ENCODE data around the gene FRYL. TPM values are rescaled to one million over a fixed set of nuclear protein-coding genes. Genes with fewer than 3 reads are reported as not detected.

The FRYL gene
- total and polyA plus RNA-seq, 2 of the 13 experiments (the other 11 are each of a cell fraction or from before 2014, with no cell fraction given): 9.7 to 19.6 TPM

GRCh38 chr4:48470137-48470536, 309.9 kb downstream of the FRYL start:
- FAIRE-seq: no peak
- CTCF ChIA-PET (ENCODE audit: low intra/inter-chr PET ratio, low total read pairs): no interaction called here
- in situ Hi-C loops (cut with HindIII; ENCODE audit: extremely low pct_ligation_motif_present, low pct_unique_long_range_greater_than_20kb): no loop called here

More at GRCh38 chr4:48470137-48470536, 309.9 kb downstream of the FRYL start:
- 24% methylated on average over 1 of the region's 1 CpG for WGBS (ENCODE audit: low lambda C conversion rate)
- no peaks in the 10 kb centered on the region for H4K20me1 ChIP-seq (ENCODE audit: insufficient read depth, low read length)
- no peaks in the 10 kb centered on the region for H3K27me3 ChIP-seq (ENCODE audit: control insufficient read depth in 1 of 2, insufficient read depth in 2 of 2, low read length in 2 of 2)
- POLR2A ChIA-PET: no interaction called here
- H3K9ac ChIP-seq (ENCODE audit: insufficient read depth, low read depth, low read length): no peak overlapping the region
- H3K9me3 ChIP-seq (ENCODE audit: low read length): no peaks in the 10 kb centered on the region
- no peak overlapping the region for H3K4me3 ChIP-seq (replicated peaks in 1 of 3; ENCODE audit: insufficient read depth in 1 of 3, low read depth in 2 of 3, low read length in 3 of 3)
- no peak overlapping the region for H3K27ac ChIP-seq (ENCODE audit: extremely low read length, insufficient read depth, low read length)
- TF ChIP-seq ZNF7 (CRISPR knock-in tag; IDR thresholded peaks at IDR 0.05) (no peak), ZBTB1 (CRISPR knock-in tag; IDR thresholded peaks at IDR 0.05; ENCODE audit: borderline replicate concordance) (no peak), POLR2AphosphoS5 (IDR thresholded peaks at IDR 0.05; ENCODE audit: low read depth, low read length) (no peak), ZFP36 (IDR thresholded peaks at IDR 0.05; ENCODE audit: borderline replicate concordance, low read depth, low read length, partially characterized antibody) (no peak), ZNF343 (CRISPR knock-in tag; IDR thresholded peaks at IDR 0.05) (no peak), ZBTB25 (CRISPR knock-in tag; IDR thresholded peaks at IDR 0.05) (no peak), MXD3 (CRISPR knock-in tag; IDR thresholded peaks at IDR 0.05) (no peak), MTERF4 (CRISPR knock-in tag; IDR thresholded peaks at IDR 0.05) (no peak), ZNF558 (CRISPR knock-in tag; IDR thresholded peaks at IDR 0.05; ENCODE audit: borderline replicate concordance) (no peak), SRF (IDR thresholded peaks at IDR 0.05; ENCODE audit: low read depth, low read length) (no peak), GMEB1 (CRISPR knock-in tag; IDR thresholded peaks at IDR 0.05; ENCODE audit: borderline replicate concordance) (no peak), HHEX (CRISPR knock-in tag; IDR thresholded peaks at IDR 0.05) (no peak), NR1H2 (CRISPR knock-in tag; IDR thresholded peaks at IDR 0.05; ENCODE audit: borderline replicate concordance, low read depth) (no peak), ZMAT3 (CRISPR knock-in tag; conservative IDR thresholded peaks at IDR 0.05) (no peak), GLI4 (CRISPR knock-in tag; IDR thresholded peaks at IDR 0.05; ENCODE audit: borderline replicate concordance) (no peak)
- DNase-seq (ENCODE audit: low spot score) (no peak), ATAC-seq (no peak)
- H3K4me1 ChIP-seq (ENCODE audit: insufficient read depth, low read length): no peaks in the 10 kb centered on the region
- H3K4me2 ChIP-seq (ENCODE audit: low read depth, low read length): no peak overlapping the region
- H3K79me2 ChIP-seq (ENCODE audit: insufficient read depth, low read length): no peaks in the 10 kb centered on the region
- no peak overlapping the region for H2AFZ ChIP-seq (ENCODE audit: low read length)
- H3K36me3 ChIP-seq (replicated peaks in 1 of 2; ENCODE audit: control insufficient read depth in 1 of 2, insufficient read depth in 2 of 2, low read length in 2 of 2): no peaks in the 10 kb centered on the region
- BruUV-seq (replicated peaks): no TSS peak
- intact Hi-C loops (cut with micrococcal nuclease; ENCODE audit: unreplicated experiment): no loop called here

All from HepG2 (cell line).